GM18873 (cell line): ENCODE data around the gene IL31RA.

Experiments used
- ATAC-seq: cut with Tn5 transposase; IDR thresholded peaks from one replicate; pipeline ENCODE4 v1.9.1; 2021; ENCODE audit warnings: mild to moderate bottlenecking, moderate library complexity, moderate number of reproducible peaks; ENCODE audit not compliant: unreplicated experiment, low FRiP score

The IL31RA gene

DNA sequence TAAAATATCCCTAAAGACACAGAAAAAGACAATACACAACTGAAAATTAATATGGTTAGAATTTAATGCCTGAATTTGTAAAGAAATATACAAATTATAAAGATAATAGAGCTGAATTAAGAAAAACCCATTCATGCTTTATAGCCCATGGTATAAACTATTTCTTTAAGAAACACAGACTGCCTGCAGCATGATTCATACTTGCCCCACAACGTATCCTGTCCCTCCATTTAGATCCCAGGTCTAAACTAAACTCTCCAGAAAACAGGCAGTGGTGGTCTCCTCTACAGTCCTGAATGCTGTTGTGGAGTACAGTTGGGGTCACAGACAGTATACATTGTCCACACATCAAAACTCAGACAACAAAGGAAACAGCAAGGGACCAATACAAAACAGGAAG lies 118.8 kb downstream of the IL31RA start:
- no peak for ATAC-seq
